Fibroblast of lung (primary cell): ENCODE results near the gene RALGPS2.

ENCODE experiments used
- CTCF ChIP-seq, 2 donors: IDR thresholded peaks in 1 of 2; conservative IDR thresholded peaks in 1 of 2; 1 replicate in 1 of 2; 2 replicates in 1 of 2; pipeline ENCODE4 v1.5.1; 2011 to 2012; ENCODE audit warnings: low read length in 2 of 2, control low read depth in 1 of 2, inconsistent platforms in 1 of 2, low read depth in 1 of 2, mild to moderate bottlenecking in 1 of 2
- EZH2 ChIP-seq: IDR thresholded peaks from 2 replicates; pipeline ENCODE4 v1.5.1; 2012; ENCODE audit warnings: low read length, control low read depth, mild to moderate bottlenecking; ENCODE audit errors: missing control alignments

- TF ChIP-seq CTCF (conservative IDR thresholded peaks at IDR 0.05 in 1 of 2, IDR thresholded peaks at IDR 0.05 in 1 of 2; ENCODE audit: low read depth in 1 of 2, low read length in 2 of 2), result no peak
- no peak for TF ChIP-seq EZH2
Measured at GRCh38 chr1:178706432-178706831, 18.6 kb upstream of the RALGPS2 start.
